Common myeloid progenitor, CD34-positive (primary cell): ENCODE data around the gene ESR1.

ENCODE experiments used
- CTCF ChIA-PET: fragments of 350-600 bp; sonication (Branson Sonifier 250); formaldehyde crosslinking; loops from one replicate; lab custom pipeline; 2021; ENCODE audit warnings: antibody characterized with exemption; lab: Charles Lee
- POLR2A ChIA-PET: fragments of 350-600 bp; sonication (Branson Sonifier 250); formaldehyde crosslinking; loops from one replicate; lab custom pipeline; 2021; ENCODE audit warnings: antibody characterized with exemption; lab: Charles Lee
- DNase-seq, 3 donors: peaks; one replicate each; pipeline versions ENCODE4 v3.0.0 to v3.0.0-alpha.2; 2013
- H3K27ac ChIP-seq, 2 experiments: 1 replicate in 1 of 2; 2 replicates in 1 of 2; pipeline ENCODE4 v1.7.0; 2013; ENCODE audit warnings: inconsistent platforms in 2 of 2, low read length in 2 of 2, mild to moderate bottlenecking in 2 of 2, low read depth in 1 of 2, moderate library complexity in 1 of 2; ENCODE audit not compliant: severe bottlenecking in 2 of 2, insufficient read depth in 1 of 2, poor library complexity in 1 of 2
- H3K27me3 ChIP-seq, 5 experiments: replicated peaks in 2 of 5; 1 replicate in 3 of 5; 2 replicates in 2 of 5; pipeline versions ENCODE4 v1.6.1 to v1.7.0; 2013; ENCODE audit warnings: low read length in 4 of 5, mild to moderate bottlenecking in 2 of 5, moderate library complexity in 2 of 5, inconsistent platforms in 1 of 5; ENCODE audit not compliant: insufficient read depth in 5 of 5, control insufficient read depth in 4 of 5
- H3K36me3 ChIP-seq, 4 experiments: 1 replicate in 2 of 4; 2 replicates in 2 of 4; pipeline versions ENCODE4 v1.6.1 to v1.7.0; 2013; ENCODE audit warnings: low read length in 3 of 4, control low read depth in 1 of 4, mild to moderate bottlenecking in 1 of 4; ENCODE audit not compliant: control insufficient read depth in 4 of 4, insufficient read depth in 4 of 4
- H3K4me1 ChIP-seq, 4 experiments: 1 replicate in 3 of 4; 2 replicates in 1 of 4; pipeline versions ENCODE4 v1.6.1 to v1.7.1; 2013; ENCODE audit warnings: low read length in 3 of 4, mild to moderate bottlenecking in 3 of 4, control low read depth in 1 of 4, inconsistent platforms in 1 of 4, moderate library complexity in 1 of 4; ENCODE audit not compliant: control insufficient read depth in 4 of 4, insufficient read depth in 4 of 4; ENCODE audit errors: control extremely low read depth in 1 of 4
- H3K4me3 ChIP-seq, 7 experiments: 1 replicate in 4 of 7; 2 replicates in 3 of 7; pipeline versions ENCODE4 v1.5.1 to v1.7.0; 2013; ENCODE audit warnings: mild to moderate bottlenecking in 7 of 7, low read length in 6 of 7, moderate library complexity in 6 of 7, inconsistent platforms in 2 of 7, low read depth in 2 of 7, control low read depth in 1 of 7; ENCODE audit not compliant: insufficient read depth in 4 of 7, control insufficient read depth in 1 of 7; ENCODE audit errors: extremely low read depth in 1 of 7
- H3K9me3 ChIP-seq, 5 experiments: 1 replicate in 4 of 5; 2 replicates in 1 of 5; pipeline versions ENCODE4 v1.6.1 to v1.7.1; 2013; ENCODE audit warnings: low read length in 4 of 5, mild to moderate bottlenecking in 2 of 5, inconsistent platforms in 1 of 5, low read depth in 1 of 5, moderate library complexity in 1 of 5; ENCODE audit not compliant: control insufficient read depth in 4 of 5, insufficient read depth in 2 of 5; ENCODE audit errors: control extremely low read depth in 1 of 5
- WGBS: methylation state at CpG from one replicate; pipeline ENCODE4 v1.1.5; 2013; ENCODE audit not compliant: insufficient coverage; 5-methylcytosine and 5-hydroxymethylcytosine counted together

ESR1 gene

GRCh38 chr6:151993364-151993763 is 185.9 kb downstream of the ESR1 start:
- 100% methylated on average over 1 of the region's 3 CpGs for WGBS
- ChIA-PET POLR2A (no interaction called here), CTCF (no interaction called here)

GRCh38 chr6:151998784-151999183 is 191.3 kb downstream of the ESR1 start:
- CTCF ChIA-PET: no interaction called here

More at GRCh38 chr6:151993364-151993763, 185.9 kb downstream of the ESR1 start:
- H3K4me1 ChIP-seq: no peaks in the 10 kb centered on the region
- H3K27ac ChIP-seq: no peak overlapping the region
- no peak for DNase-seq
- H3K27me3 ChIP-seq: no peaks in the 10 kb centered on the region
- H3K36me3 ChIP-seq: no peaks in the 10 kb centered on the region
- H3K4me3 ChIP-seq: no peak overlapping the region
- H3K9me3 ChIP-seq: no peaks in the 10 kb centered on the region

DNA sequence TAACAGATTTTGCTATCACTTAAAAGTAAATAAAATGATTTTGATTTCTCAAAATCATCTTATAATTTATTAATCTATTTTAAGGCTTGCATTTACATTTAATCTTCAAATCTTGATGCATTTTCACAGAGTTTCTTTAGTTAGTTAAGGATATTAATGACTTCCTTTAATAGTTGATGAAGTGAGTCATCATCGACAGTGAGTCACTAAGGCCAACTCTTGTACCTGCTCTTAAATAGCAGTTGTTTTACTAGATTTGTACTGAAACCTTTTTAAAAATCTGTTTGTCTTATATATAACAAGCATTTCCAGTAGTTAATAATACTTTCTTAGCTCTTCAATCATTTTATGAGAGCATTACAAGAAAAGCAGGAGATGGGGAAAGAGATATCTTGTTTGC is 191.7 kb downstream of the ESR1 start:
- CTCF ChIA-PET: no interaction called here
- Histone ChIP-seq H3K9me3 (no peaks in the 10 kb centered on the region), H3K4me1 (no peaks in the 10 kb centered on the region), H3K27me3 (no peaks in the 10 kb centered on the region), H3K4me3 (no peak overlapping the region), H3K36me3 (no peaks in the 10 kb centered on the region), H3K27ac (no peak overlapping the region)
- POLR2A ChIA-PET: no interaction called here
- WGBS: 100% methylated on average over 1 of the region's 1 CpG
- no peak for DNase-seq

More at GRCh38 chr6:151998784-151999183, 191.3 kb downstream of the ESR1 start:
- H3K27me3 ChIP-seq: no peaks in the 10 kb centered on the region
- no peak overlapping the region for H3K4me3 ChIP-seq
- no peaks in the 10 kb centered on the region for H3K36me3 ChIP-seq
- H3K4me1 ChIP-seq: no peaks in the 10 kb centered on the region
- WGBS: no CpG with 5 or more reads among the region's 1 CpG
- no peak overlapping the region for H3K27ac ChIP-seq
- POLR2A ChIA-PET: no interaction called here
- no peaks in the 10 kb centered on the region for H3K9me3 ChIP-seq
- no peak for DNase-seq

GRCh38 chr6:152001408-152001807 is 193.9 kb downstream of the ESR1 start:
- no peak for DNase-seq
- no peak overlapping the region for H3K27ac ChIP-seq
- POLR2A ChIA-PET: no interaction called here
- H3K4me1 ChIP-seq: no peaks in the 10 kb centered on the region
- no peaks in the 10 kb centered on the region for H3K36me3 ChIP-seq
- no peak overlapping the region for H3K4me3 ChIP-seq
- CTCF ChIA-PET: no interaction called here
- H3K9me3 ChIP-seq: no peaks in the 10 kb centered on the region
- H3K27me3 ChIP-seq: no peaks in the 10 kb centered on the region

- Histone ChIP-seq H3K9me3 (no peaks in the 10 kb centered on the region), H3K4me3 (no peak overlapping the region), H3K4me1 (no peaks in the 10 kb centered on the region), H3K27ac (no peak overlapping the region), H3K36me3 (no peaks in the 10 kb centered on the region), H3K27me3 (no peaks in the 10 kb centered on the region)
- POLR2A ChIA-PET: no interaction called here
- 98% methylated on average over 6 of the region's 6 CpGs for WGBS
- CTCF ChIA-PET: no interaction called here
- no peak for DNase-seq
Measured at GRCh38 chr6:152002306-152002705, 194.8 kb downstream of the ESR1 start.

- ChIA-PET CTCF (no interaction called here), POLR2A (no interaction called here)
- Histone ChIP-seq H3K4me3 (no peak overlapping the region), H3K36me3 (no peaks in the 10 kb centered on the region), H3K27me3 (no peaks in the 10 kb centered on the region), H3K9me3 (no peaks in the 10 kb centered on the region), H3K4me1 (no peaks in the 10 kb centered on the region), H3K27ac (no peak overlapping the region)
- WGBS: no CpG with 5 or more reads among the region's 1 CpG
- no peak for DNase-seq
Measured at GRCh38 chr6:152004036-152004566, 196.6 kb downstream of the ESR1 start.

GRCh38 chr6:152004896-152005295 is 197.4 kb downstream of the ESR1 start:
- H3K4me3 ChIP-seq: no peak overlapping the region
- ChIA-PET POLR2A (no interaction called here), CTCF (no interaction called here)
- no peak for DNase-seq
- H3K27ac ChIP-seq: no peak overlapping the region
- WGBS: 100% methylated on average over 2 of the region's 3 CpGs
- H3K9me3 ChIP-seq: no peaks in the 10 kb centered on the region
- H3K4me1 ChIP-seq: no peaks in the 10 kb centered on the region
- no peaks in the 10 kb centered on the region for H3K36me3 ChIP-seq
- H3K27me3 ChIP-seq: no peaks in the 10 kb centered on the region
